ENCODE measurements around the gene DOCK10. TPM values are rescaled to one million over a fixed set of nuclear protein-coding genes. Genes with fewer than 3 reads are reported as not detected.
A peak's percentile ranks its signal among the peaks of the same experiment; 100 is the strongest.
"Not testable (repeated sequence)": the region's sequence is repeated elsewhere in the genome, so short reads cannot be mapped to it uniquely, and the experiment has no call there.

DOCK10 gene
- total RNA-seq, 1 donor from 2014 or later: 9.8 TPM

- Histone ChIP-seq H3K27ac (peak overlapping the region; percentile 20), H3K27me3 (no peaks in the 10 kb centered on the region), H3K4me3 (peak overlapping the region in 1 of 2 donors; percentile 9), H3K36me3 (no peaks in the 10 kb centered on the region), H3K4me1 (peaks cover 36% of the 10 kb centered on the region), H3K9me3 (no peaks in the 10 kb centered on the region)
- no peak for DNase-seq (ENCODE audit: extremely low spot score in 2 of 2)
- TF ChIP-seq CTCF (IDR thresholded peaks at IDR 0.05) (no peak), POLR2AphosphoS5 (IDR thresholded peaks at IDR 0.05; ENCODE audit: insufficient read depth in 1 of 2, low read depth in 1 of 2) (no peak), POLR2A (IDR thresholded peaks at IDR 0.05) (no peak)
- intact Hi-C loops (cut with DNase I): no loop called here
Measured at GRCh38 chr2:224944707-224945547, 97.3 kb downstream of the DOCK10 start.

DNA sequence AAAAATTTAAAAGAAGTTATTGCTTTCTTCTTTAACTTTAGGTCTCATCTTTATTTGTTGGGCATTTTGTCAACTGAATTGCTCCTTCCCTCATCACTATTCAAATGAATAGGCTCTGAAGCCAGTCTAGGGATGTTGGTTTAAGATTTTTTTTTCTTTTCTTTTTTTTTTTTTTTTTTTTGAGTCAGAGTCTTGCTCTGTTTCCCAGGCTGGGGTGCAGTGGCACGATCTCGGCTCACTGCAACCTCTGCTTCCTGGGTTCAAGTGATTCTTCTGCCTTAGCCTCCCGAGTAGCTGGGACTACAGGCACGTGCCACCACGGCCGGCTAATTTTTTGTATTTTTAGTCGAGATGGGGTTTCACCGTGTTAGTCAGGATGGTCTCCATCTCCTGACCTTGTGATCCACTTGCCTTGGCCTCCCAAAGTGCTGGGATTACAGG, 98.6 kb downstream of the DOCK10 start:
- intact Hi-C loops (cut with DNase I); H3K4me3 ChIP-seq; DNase-seq (ENCODE audit: extremely low spot score in 2 of 2): not testable (repeated sequence)

GRCh38 chr2:224941960-224942359, 100.3 kb downstream of the DOCK10 start:
- Histone ChIP-seq H3K36me3 (no peaks in the 10 kb centered on the region), H3K9me3 (no peaks in the 10 kb centered on the region), H3K27me3 (no peaks in the 10 kb centered on the region), H3K27ac (no peak overlapping the region), H3K4me3 (no peak overlapping the region), H3K4me1 (peaks cover 35% of the 10 kb centered on the region)
- DNase-seq (ENCODE audit: extremely low spot score in 2 of 2): no peak
- intact Hi-C loops (cut with DNase I): no loop called here
- no peak for TF ChIP-seq CTCF (IDR thresholded peaks at IDR 0.05)
- no peak for TF ChIP-seq POLR2A (IDR thresholded peaks at IDR 0.05)
- no peak for TF ChIP-seq POLR2AphosphoS5 (IDR thresholded peaks at IDR 0.05; ENCODE audit: insufficient read depth in 1 of 2, low read depth in 1 of 2)

More for the DNA sequence above, 98.6 kb downstream of the DOCK10 start:
- H3K27ac ChIP-seq, H3K27me3 ChIP-seq, H3K36me3 ChIP-seq, H3K9me3 ChIP-seq: not testable (repeated sequence)
- peaks cover 38% of the 10 kb centered on the region for H3K4me1 ChIP-seq

DNA sequence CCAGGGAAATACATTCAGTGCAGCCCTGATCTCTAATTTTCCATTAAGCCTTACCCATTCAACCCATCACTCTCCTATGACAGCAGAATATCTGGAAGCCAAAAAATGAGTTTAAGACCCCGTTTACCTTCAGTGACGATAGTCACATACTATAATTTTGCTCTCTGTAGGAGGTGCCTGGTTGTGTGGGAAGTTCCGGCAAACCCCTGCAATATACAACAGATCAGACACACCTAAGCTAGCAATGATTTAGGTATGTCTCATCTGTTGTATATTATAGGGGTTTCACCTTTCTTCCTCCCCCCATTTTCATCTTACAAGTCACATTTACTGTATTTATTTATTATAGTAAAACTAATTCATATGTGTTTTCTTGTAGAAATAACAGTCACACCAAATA, 101.7 kb downstream of the DOCK10 start:
- Histone ChIP-seq H3K4me3 (no peak overlapping the region), H3K27ac (no peak overlapping the region), H3K27me3 (no peaks in the 10 kb centered on the region), H3K4me1 (peaks cover 35% of the 10 kb centered on the region), H3K36me3 (no peaks in the 10 kb centered on the region), H3K9me3 (no peaks in the 10 kb centered on the region)
- DNase-seq (ENCODE audit: extremely low spot score in 2 of 2): no peak
- no peak for TF ChIP-seq POLR2A (IDR thresholded peaks at IDR 0.05)
- TF ChIP-seq CTCF (IDR thresholded peaks at IDR 0.05): no peak
- no peak for TF ChIP-seq POLR2AphosphoS5 (IDR thresholded peaks at IDR 0.05; ENCODE audit: insufficient read depth in 1 of 2, low read depth in 1 of 2)
- intact Hi-C loops (cut with DNase I): no loop called here

GRCh38 chr2:224938651-224939182, 103.6 kb downstream of the DOCK10 start:
- no peak for TF ChIP-seq CTCF (IDR thresholded peaks at IDR 0.05)
- TF ChIP-seq POLR2AphosphoS5 (IDR thresholded peaks at IDR 0.05; ENCODE audit: insufficient read depth in 1 of 2, low read depth in 1 of 2): no peak
- TF ChIP-seq POLR2A (IDR thresholded peaks at IDR 0.05): no peak
- H3K9me3 ChIP-seq: no peaks in the 10 kb centered on the region
- no peaks in the 10 kb centered on the region for H3K36me3 ChIP-seq
- no peak overlapping the region for H3K4me3 ChIP-seq
- no peaks in the 10 kb centered on the region for H3K27me3 ChIP-seq
- no peak overlapping the region for H3K27ac ChIP-seq
- intact Hi-C loops (cut with DNase I): no loop called here
- DNase-seq (ENCODE audit: extremely low spot score in 2 of 2): no peak
- H3K4me1 ChIP-seq: peaks cover 54% of the 10 kb centered on the region

All from vagina (tissue), 2 donors.